SHP77 (cell line): Measurements from ENCODE around the gene SEMA5A.

ENCODE experiments used
- DNase-seq, 2 experiments: peaks; one replicate each; lab custom pipeline; 2025; lab: John Stamatoyannopoulos, UW

SEMA5A gene

GRCh38 chr5:9399094-9399493, 146.8 kb downstream of the SEMA5A start:
- DNase-seq, result no peak

DNA sequence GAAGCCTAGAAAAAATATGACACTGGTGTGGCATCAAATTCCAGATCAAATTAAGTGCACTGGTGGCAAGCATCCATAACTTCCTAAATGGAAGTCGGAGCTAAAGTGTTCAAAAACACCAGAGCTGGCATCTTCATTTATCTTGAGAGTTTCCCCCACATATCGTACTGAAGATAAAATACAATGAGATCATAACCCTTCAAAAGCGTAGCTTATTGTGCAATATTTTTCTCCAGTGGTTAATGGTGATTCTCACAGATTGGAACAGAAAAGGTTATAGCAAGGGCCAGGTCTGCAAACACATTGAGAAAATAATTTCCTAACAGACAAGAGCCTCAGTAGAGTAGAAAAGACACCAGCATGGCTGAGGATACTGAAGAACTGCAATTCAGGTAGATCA, 147.6 kb downstream of the SEMA5A start:
- no peak for DNase-seq

- no peak for DNase-seq
Observed at GRCh38 chr5:9396285-9396770, 149.5 kb downstream of the SEMA5A start.

- no peak for DNase-seq
Observed at GRCh38 chr5:9395706-9396105, 150.2 kb downstream of the SEMA5A start.

GRCh38 chr5:9394221-9394620, 151.7 kb downstream of the SEMA5A start:
- DNase-seq, result no peak

GRCh38 chr5:9392625-9393024, 153.2 kb downstream of the SEMA5A start:
- DNase-seq, result no peak

- DNase-seq, result no peak
Observed at GRCh38 chr5:9391080-9391479, 154.8 kb downstream of the SEMA5A start.

GRCh38 chr5:9390113-9390512, 155.8 kb downstream of the SEMA5A start:
- DNase-seq, result no peak

GRCh38 chr5:9388941-9389674, 156.8 kb downstream of the SEMA5A start:
- no peak for DNase-seq

GRCh38 chr5:9387879-9388278, 158.0 kb downstream of the SEMA5A start:
- no peak for DNase-seq

- no peak for DNase-seq
Observed at GRCh38 chr5:9386945-9387344, 158.9 kb downstream of the SEMA5A start.

DNA sequence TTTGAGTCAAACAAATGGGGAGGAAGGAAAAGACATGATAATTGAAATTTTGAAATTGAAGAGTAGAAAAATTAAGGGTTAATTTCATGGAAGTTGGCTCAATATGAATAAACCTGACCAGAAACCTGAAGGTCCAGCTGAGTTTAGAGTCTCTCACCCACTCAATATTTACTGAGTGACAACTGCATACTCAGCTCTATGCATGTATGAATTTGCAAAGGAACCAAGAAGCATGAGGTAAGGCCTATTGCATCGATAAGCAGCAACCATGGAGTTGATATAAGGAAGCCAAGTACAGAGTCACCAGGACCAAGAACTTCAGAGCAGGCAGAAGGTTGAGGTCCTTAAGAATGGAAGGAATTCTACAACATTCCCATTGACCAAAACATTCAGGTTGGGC, 163.4 kb downstream of the SEMA5A start:
- no peak for DNase-seq

- DNase-seq, result no peak
Observed at GRCh38 chr5:9381464-9381863, 164.4 kb downstream of the SEMA5A start.

- DNase-seq, result no peak
Observed at GRCh38 chr5:9380109-9380508, 165.8 kb downstream of the SEMA5A start.

GRCh38 chr5:9376363-9377117, 169.3 kb downstream of the SEMA5A start:
- no peak for DNase-seq

- DNase-seq, result no peak
Observed at GRCh38 chr5:9375756-9376155, 170.1 kb downstream of the SEMA5A start.

DNA sequence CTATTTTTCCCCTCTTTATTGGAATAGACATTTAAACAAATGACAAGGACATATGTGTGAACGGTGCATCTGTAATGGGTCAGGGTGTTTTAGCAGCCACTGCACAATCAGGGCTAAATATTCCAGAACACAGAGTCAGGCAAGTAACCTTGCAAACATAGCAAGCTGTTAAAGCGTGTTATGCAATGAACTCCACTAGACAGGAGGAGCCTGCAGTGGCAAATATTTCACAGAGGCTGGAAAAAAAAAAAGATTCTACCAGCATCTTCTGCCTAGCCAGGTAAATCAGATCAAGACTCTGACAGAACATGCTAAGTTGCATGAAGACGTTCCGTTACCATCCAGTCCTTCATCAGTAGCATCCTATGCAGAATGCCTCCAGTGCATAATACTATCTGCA, 171.8 kb downstream of the SEMA5A start:
- no peak for DNase-seq

DNA sequence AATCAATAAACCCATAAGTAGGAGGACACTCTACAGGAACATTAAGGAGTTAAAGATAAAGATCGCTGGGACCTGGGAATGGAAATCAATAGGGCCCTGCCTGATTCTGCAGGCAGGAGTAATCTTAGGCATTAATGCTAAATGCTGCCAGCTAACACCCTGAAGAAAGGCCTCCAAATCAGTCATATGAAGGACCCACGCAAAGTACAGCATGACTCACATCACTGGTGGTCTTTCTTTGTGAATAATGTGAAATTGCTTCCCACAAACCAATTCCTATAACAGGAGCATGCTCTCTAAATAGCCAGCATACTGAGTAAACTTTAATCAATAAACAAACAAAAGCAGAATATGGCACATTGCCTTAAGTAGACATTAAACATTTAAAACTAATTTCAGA, 172.3 kb downstream of the SEMA5A start:
- DNase-seq, result no peak

DNA sequence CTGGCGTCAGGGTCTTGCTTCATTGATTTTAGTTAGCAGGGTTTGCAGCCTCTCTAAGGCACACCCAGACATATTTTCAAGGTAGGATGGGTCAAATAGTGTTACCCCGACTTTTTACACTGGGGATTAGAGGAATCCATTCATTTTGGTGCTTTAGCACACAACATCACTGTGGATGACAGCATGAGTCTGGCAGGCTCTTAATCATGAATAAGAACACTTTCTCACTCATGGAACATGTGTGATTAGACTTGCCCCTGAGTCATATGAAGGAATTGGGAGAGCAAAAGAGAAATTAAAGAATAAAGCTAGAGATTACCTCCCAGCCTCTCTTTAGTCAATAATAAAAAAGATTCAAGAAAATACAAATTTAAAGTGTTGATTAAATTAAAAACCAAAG, 175.6 kb downstream of the SEMA5A start:
- DNase-seq, result no peak

DNA sequence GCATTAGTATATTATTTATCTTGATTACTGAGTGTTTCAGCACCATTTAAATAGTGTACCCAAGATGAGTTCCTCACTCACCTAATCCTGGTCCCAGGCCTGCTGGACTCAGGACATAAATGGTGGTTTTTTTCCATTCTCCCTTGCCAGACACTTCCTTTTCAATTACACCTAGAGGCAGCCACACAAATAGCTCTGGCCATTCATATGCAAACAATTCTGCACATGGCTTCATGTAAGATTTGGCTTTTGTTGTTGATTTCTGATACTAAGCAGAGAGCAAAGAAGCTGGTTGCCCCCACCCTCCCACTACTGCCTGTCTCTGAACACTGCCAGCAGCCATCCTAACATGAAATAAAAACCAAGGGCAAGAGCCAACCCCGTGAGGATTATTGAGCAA, 180.4 kb downstream of the SEMA5A start:
- DNase-seq, result no peak

DNA sequence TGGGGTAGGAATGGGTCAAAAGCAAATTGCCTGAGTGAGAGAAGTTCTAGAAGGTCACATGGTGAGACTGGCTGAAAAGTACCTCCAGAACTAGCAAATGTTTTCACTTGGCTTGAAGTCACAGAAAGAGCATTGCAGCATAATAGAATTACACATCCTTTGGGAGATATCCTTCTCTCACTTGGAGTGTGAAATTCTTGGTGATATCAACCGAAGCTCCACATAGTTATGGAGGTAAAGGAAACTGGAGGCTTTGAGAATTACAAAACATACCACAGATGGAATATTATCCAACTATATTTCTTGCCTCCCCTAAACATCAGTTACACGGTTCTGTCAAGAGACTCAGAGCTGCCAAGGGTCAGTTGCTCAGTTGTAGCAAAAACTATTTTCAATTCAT, 182.4 kb downstream of the SEMA5A start:
- DNase-seq, result no peak

DNA sequence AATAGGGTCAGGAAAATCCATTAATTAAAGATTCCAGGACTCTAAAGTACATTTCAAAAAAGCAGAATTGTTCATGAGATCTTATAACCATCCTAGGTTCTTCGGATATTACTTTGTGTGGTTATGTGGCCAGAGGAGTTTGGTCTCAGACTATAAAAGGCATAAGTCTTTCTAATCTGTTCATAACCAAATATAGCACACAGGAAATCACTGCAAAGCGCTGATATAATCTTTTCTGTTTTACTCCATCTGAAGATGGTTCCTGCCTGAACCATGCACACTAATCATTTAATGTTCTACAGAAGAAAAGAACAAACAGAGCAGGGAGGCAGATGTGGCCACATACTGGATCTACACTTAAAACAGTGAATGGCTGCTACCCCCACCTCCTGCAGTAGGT, 182.8 kb downstream of the SEMA5A start:
- DNase-seq, result no peak

DNA sequence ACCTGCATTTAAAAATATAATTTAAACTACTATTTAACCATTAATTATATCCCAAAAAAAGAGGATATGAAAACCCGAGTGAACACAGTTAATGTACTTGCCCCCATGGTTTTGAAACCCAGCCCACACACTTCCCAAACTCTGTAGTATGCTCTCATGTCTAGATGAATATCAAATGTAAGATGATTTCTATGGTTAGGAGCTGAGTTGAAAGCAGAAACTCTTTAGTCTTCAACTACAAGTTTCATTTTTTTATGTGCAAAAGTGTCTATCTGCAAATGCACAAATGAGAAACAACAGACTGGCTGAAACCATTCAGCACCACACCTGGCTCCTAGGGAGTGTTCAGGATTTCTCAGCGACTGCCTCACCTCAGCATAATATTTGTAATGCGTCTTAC, 183.3 kb downstream of the SEMA5A start:
- DNase-seq, result no peak

DNA sequence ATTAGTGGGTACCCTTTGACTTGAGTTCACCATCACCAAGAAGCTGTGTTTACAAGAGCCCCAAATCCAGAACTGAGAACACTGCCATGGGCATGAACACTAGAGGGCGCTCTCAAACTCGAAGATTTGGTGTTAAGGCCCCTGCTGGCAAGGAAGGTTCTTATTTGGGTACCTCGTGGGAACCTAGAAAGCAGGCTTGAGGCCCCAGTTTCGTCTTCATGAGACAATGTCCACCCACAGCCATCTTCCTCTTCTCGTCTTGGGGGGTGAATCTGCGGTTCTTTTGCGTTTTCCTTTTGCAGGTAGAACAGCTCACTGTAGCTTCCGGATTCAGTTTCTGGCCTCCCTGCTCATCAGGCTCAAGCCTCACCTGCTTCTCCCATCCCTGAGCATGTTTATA, 184.0 kb downstream of the SEMA5A start:
- DNase-seq, result peak; percentile 57 to 66
